ENCODE data around the gene GFPT2.

DNA sequence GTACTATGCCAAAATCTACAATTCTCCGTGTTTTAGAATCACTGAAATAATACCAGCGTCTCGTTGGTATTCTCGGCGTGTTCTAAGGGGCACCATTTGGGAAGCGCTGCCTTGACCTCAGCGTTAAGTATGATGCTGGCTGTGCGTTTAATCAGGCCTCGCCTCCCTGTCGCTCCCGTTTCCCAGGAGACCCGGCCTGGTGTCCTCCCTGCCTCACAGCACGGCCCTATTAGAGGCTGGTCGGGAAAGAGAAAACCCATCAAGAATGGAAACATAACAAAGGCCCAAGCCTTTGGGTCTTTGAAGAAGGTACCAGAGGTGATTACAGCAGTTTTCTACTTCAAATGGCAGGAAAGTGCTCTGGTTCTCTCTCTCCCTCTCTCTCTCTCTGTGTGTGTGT is 30.0 kb downstream of the GFPT2 start:
- TF ChIP-seq, protein P1, sequence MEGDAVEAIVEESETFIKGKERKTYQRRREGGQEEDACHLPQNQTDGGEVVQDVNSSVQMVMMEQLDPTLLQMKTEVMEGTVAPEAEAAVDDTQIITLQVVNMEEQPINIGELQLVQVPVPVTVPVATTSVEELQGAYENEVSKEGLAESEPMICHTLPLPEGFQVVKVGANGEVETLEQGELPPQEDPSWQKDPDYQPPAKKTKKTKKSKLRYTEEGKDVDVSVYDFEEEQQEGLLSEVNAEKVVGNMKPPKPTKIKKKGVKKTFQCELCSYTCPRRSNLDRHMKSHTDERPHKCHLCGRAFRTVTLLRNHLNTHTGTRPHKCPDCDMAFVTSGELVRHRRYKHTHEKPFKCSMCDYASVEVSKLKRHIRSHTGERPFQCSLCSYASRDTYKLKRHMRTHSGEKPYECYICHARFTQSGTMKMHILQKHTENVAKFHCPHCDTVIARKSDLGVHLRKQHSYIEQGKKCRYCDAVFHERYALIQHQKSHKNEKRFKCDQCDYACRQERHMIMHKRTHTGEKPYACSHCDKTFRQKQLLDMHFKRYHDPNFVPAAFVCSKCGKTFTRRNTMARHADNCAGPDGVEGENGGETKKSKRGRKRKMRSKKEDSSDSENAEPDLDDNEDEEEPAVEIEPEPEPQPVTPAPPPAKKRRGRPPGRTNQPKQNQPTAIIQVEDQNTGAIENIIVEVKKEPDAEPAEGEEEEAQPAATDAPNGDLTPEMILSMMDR (conservative IDR thresholded peaks at IDR 0.05; ENCODE audit: low read depth, low read length) = no peak
- no peak for TF ChIP-seq POLR2A (IDR thresholded peaks at IDR 0.05; ENCODE audit: low read depth, low read length)
- TF ChIP-seq CEBPB (IDR thresholded peaks at IDR 0.05; ENCODE audit: low read depth, low read length) = no peak

Measured in IMR-90 (cell line).